ENCODE results near the gene MYLK3.

- no peak for TF ChIP-seq POLR2A (IDR thresholded peaks at IDR 0.05)
- no peak for TF ChIP-seq CTCF (IDR thresholded peaks at IDR 0.05)
These were observed 39.8 kb upstream of the MYLK3 start for GRCh38 chr16:46787909-46788308.
